HL-60 (cell line): Measurements from ENCODE around the gene AKAP1.

Source experiments
- GABPA ChIP-seq: IDR thresholded peaks from 2 replicates; pipeline ENCODE4 v1.6.1; 2012; ENCODE audit warnings: low read depth
- POLR2AphosphoS5 ChIP-seq: IDR thresholded peaks from 2 replicates; pipeline ENCODE4 v1.6.1; 2012; ENCODE audit warnings: low read depth
- SPI1 ChIP-seq: IDR thresholded peaks from 2 replicates; pipeline ENCODE4 v1.6.1; 2012; ENCODE audit warnings: low read depth, mild to moderate bottlenecking, borderline replicate concordance
- TF ChIP-seq, protein P1 (sequence below): IDR thresholded peaks from 2 replicates; pipeline ENCODE4 v1.6.1; 2012; ENCODE audit warnings: low read depth; ENCODE audit not compliant: insufficient replicate concordance
- TF ChIP-seq, protein P2 (sequence below): IDR thresholded peaks from one replicate; pipeline ENCODE4 v1.5.1; 2011; ENCODE audit warnings: low read length, control low read depth, inconsistent platforms; ENCODE audit not compliant: insufficient read depth

DNA sequence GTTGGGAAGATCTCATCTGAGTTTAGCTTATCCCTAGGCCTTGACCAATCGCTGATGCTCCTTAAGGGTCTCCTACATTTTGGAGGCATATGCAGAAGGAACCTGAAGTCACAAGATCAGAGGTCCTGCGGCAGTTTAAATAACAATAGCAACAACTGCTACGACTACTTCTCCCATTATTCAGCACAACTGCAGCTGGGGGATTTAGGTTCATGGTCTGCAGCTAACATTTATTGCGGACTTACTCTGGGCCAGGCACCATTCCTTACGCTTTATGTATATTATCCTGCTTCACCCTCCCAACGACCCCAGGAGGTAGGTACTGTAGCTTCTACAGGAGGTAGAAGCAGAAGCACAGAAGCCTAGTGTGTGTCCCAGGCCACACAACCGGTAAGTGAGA is 59.5 kb downstream of the AKAP1 start:
- TF ChIP-seq, protein P1, sequence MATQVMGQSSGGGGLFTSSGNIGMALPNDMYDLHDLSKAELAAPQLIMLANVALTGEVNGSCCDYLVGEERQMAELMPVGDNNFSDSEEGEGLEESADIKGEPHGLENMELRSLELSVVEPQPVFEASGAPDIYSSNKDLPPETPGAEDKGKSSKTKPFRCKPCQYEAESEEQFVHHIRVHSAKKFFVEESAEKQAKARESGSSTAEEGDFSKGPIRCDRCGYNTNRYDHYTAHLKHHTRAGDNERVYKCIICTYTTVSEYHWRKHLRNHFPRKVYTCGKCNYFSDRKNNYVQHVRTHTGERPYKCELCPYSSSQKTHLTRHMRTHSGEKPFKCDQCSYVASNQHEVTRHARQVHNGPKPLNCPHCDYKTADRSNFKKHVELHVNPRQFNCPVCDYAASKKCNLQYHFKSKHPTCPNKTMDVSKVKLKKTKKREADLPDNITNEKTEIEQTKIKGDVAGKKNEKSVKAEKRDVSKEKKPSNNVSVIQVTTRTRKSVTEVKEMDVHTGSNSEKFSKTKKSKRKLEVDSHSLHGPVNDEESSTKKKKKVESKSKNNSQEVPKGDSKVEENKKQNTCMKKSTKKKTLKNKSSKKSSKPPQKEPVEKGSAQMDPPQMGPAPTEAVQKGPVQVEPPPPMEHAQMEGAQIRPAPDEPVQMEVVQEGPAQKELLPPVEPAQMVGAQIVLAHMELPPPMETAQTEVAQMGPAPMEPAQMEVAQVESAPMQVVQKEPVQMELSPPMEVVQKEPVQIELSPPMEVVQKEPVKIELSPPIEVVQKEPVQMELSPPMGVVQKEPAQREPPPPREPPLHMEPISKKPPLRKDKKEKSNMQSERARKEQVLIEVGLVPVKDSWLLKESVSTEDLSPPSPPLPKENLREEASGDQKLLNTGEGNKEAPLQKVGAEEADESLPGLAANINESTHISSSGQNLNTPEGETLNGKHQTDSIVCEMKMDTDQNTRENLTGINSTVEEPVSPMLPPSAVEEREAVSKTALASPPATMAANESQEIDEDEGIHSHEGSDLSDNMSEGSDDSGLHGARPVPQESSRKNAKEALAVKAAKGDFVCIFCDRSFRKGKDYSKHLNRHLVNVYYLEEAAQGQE: no peak
- TF ChIP-seq, protein P2, sequence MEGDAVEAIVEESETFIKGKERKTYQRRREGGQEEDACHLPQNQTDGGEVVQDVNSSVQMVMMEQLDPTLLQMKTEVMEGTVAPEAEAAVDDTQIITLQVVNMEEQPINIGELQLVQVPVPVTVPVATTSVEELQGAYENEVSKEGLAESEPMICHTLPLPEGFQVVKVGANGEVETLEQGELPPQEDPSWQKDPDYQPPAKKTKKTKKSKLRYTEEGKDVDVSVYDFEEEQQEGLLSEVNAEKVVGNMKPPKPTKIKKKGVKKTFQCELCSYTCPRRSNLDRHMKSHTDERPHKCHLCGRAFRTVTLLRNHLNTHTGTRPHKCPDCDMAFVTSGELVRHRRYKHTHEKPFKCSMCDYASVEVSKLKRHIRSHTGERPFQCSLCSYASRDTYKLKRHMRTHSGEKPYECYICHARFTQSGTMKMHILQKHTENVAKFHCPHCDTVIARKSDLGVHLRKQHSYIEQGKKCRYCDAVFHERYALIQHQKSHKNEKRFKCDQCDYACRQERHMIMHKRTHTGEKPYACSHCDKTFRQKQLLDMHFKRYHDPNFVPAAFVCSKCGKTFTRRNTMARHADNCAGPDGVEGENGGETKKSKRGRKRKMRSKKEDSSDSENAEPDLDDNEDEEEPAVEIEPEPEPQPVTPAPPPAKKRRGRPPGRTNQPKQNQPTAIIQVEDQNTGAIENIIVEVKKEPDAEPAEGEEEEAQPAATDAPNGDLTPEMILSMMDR: no peak
- TF ChIP-seq POLR2AphosphoS5: no peak
- no peak for TF ChIP-seq GABPA
- TF ChIP-seq SPI1: no peak
